Muscle layer of colon (tissue), 2 donors: ENCODE results near the gene ZNF710.
"Not testable (repeated sequence)": the region's sequence is repeated elsewhere in the genome, so short reads cannot be mapped to it uniquely, and the experiment has no call there.

Experiments
- H3K27ac ChIP-seq: one replicate; pipeline ENCODE4 v1.7.0; 2013; ENCODE audit warnings: low read depth, mild to moderate bottlenecking, low read length, moderate library complexity
- H3K27me3 ChIP-seq, 2 donors: one replicate each; pipeline ENCODE4 v1.7.0; 2013; ENCODE audit warnings: low read length in 2 of 2, mild to moderate bottlenecking in 2 of 2; ENCODE audit not compliant: insufficient read depth in 2 of 2, control insufficient read depth in 1 of 2
- H3K36me3 ChIP-seq: one replicate; pipeline ENCODE4 v1.7.0; 2013; ENCODE audit warnings: mild to moderate bottlenecking, low read length; ENCODE audit not compliant: insufficient read depth
- H3K4me1 ChIP-seq: one replicate; pipeline ENCODE4 v1.7.0; 2013; ENCODE audit warnings: mild to moderate bottlenecking, low read length; ENCODE audit not compliant: insufficient read depth
- H3K4me3 ChIP-seq, 2 donors: one replicate each; pipeline ENCODE4 v1.7.0; 2013; ENCODE audit warnings: low read length in 2 of 2, low read depth in 1 of 2, mild to moderate bottlenecking in 1 of 2, moderate library complexity in 1 of 2
- H3K9ac ChIP-seq: one replicate; pipeline ENCODE4 v1.7.0; 2013; ENCODE audit warnings: low read length
- H3K9me3 ChIP-seq: one replicate; pipeline ENCODE4 v1.7.0; 2013; ENCODE audit warnings: mild to moderate bottlenecking, low read length
- donor health status: abdominal sarcoma.
- donor health status: Adenocarcinoma of cecum.

The ZNF710 gene

DNA sequence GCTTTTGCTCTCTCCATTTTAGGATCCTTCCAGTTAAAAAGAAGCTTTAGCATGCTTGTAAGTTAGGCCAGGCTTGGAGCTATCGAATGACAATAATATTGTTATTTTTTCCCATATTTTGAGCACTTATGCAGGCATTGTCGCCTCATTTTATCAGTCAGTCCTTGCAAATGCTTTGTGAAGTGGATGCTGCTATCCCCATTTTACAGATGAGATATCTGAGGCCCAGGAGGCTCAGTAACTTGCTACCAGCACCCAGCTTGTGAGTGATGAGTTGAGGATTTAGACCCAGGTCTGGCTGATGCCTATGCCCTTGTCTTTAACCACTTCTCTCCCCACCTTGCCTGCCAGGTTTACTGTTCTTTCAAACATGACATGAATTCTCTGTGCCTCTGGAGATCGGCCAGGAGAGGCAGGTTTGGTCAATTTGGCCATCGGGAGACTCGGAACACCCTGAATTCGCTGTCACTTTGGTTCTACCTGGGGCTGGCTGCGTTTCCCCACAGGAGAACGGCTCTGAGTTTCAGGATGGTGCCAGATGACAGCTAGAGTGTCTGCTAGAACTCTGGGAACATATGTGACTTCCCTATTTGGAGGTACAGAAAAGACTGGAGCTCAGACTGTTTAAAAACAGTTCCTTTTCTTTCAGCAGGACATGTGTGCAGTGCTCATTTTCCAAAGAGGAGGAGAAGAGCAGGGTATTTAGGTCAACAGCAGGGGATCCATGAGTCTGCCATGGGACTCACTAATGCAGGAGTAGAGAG, 25.5 kb upstream of the ZNF710 start:
- no peak overlapping the region for H3K27ac ChIP-seq
- no peaks in the 10 kb centered on the region for H3K9me3 ChIP-seq
- no peak overlapping the region for H3K4me3 ChIP-seq
- H3K36me3 ChIP-seq, result no peaks in the 10 kb centered on the region
- no peaks in the 10 kb centered on the region for H3K27me3 ChIP-seq
- H3K9ac ChIP-seq, result no peak overlapping the region
- H3K4me1 ChIP-seq, result no peaks in the 10 kb centered on the region

DNA sequence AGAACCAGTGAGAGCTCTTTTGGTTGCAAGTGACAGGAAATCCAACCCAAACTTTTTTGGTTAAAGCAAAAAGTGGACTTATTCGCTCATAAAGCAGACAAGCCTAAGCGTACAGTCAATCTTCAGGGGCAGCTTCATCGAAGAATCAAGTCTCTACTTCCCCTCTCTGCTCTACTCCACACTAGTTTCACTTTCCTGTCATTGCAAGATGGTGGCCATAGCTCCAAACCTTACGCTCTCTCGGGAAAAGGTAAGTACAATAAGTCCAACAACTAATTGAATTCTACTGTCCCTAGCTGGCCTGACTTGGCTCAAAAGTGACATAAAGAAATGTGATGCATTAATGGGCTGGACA, 24.9 kb upstream of the ZNF710 start:
- Histone ChIP-seq H3K4me3 (no peak overlapping the region), H3K36me3 (no peaks in the 10 kb centered on the region), H3K4me1 (no peaks in the 10 kb centered on the region), H3K9me3 (no peaks in the 10 kb centered on the region), H3K27ac (no peak overlapping the region), H3K9ac (no peak overlapping the region), H3K27me3 (no peaks in the 10 kb centered on the region)

DNA sequence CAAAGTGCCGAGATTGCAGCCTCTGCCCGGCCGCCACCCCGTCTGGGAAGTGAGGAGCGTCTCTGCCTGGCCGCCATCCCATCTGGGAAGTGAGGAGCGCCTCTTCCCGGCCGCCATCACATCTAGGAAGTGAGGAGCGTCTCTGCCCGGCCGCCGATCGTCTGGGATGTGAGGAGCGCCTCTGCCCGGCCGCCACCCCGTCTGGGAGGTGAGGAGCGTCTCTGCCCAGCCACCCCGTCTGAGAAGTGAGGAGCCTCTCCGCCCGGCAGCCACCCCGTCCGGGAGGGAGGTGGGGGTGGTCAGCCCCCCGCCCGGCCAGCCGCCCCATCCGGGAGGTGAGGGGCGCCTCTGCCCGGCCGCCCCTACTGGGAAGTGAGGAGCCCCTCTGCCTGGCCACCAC, 23.3 kb upstream of the ZNF710 start:
- not testable (repeated sequence) for H3K36me3 ChIP-seq, H3K9me3 ChIP-seq, H3K4me1 ChIP-seq, H3K27ac ChIP-seq, H3K9ac ChIP-seq, H3K4me3 ChIP-seq, H3K27me3 ChIP-seq

DNA sequence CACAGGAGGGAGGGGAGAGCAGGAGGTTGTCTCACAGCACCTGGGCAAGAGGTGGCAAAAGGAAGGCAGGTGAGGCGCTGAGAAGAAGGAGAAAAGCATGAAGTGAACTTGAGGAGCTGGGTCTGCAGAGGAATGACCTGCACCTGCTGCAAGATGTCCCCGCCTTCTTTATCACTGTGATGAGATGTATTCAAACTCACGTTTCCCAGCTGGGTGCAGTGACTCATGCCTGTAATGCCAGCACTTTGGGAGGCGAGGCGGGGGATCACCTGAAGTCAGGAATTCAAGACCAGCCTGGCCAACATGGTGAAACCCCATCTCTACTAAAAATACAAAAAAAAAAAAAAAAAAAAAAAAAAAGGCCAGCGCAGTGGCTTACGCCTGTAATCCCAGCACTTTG, 22.2 kb upstream of the ZNF710 start:
- no peaks in the 10 kb centered on the region for H3K4me1 ChIP-seq
- no peak overlapping the region for H3K27ac ChIP-seq
- no peak overlapping the region for H3K4me3 ChIP-seq
- no peaks in the 10 kb centered on the region for H3K27me3 ChIP-seq
- H3K9ac ChIP-seq, result no peak overlapping the region
- no peaks in the 10 kb centered on the region for H3K9me3 ChIP-seq
- no peaks in the 10 kb centered on the region for H3K36me3 ChIP-seq

DNA sequence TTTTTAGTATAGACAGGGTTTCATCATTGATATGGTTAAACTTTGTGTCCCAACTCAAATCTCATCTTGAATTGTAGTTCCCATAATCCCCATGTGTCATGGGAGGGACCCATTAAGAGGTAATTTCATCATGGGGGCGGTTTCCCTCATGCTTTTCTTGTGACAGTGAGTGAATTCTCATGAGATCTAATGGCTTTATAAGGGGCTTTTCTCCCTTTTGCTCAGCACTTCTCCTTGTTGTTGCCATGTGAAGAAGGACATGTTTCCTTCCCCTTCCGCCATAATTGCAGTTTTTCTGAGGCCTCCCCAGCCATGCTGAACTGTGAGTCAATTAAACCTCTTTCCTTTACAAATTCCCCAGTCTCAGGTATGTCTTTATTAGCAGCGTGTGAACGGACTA, 20.2 kb upstream of the ZNF710 start:
- Histone ChIP-seq H3K9me3 (peaks cover 6% of the 10 kb centered on the region), H3K36me3 (no peaks in the 10 kb centered on the region), H3K27ac (no peak overlapping the region), H3K4me1 (no peaks in the 10 kb centered on the region), H3K27me3 (no peaks in the 10 kb centered on the region), H3K4me3 (no peak overlapping the region), H3K9ac (no peak overlapping the region)

DNA sequence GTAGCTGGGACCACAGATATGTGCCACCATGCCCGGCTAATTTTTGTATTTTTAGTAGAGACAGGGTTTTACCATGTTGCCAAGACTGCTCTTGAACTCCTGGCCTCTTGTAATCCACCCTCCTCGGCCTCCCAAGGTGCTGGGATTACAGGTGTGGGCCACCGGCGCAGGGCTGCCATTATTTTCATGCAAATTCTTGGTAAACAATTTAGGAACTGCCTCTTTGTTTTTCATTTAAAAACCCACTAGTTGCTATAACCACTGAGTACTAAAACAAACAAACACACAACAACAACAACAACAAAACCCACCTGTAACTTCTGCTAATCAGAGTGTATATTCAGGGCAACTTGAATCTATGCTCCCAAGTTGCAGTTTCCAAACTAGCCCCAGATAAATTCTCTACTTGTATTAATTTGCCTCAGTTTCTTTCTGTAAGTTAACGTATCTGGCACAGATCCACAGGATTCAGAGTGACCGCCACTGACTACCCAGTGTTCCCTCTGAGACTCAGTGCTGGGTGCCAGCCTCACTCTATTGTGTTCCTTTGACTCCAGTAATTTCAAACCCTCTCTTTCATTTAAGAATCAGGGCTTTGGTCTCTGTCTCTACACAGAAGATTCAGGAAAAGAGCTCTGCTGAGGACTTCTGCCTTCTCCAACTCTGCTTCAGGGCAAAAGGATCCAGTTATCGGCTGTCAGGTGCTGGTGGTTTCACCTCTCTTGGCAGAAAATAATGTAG, 18.6 kb upstream of the ZNF710 start:
- Histone ChIP-seq H3K27ac (no peak overlapping the region), H3K4me1 (no peaks in the 10 kb centered on the region), H3K9me3 (peaks cover 6% of the 10 kb centered on the region), H3K27me3 (no peaks in the 10 kb centered on the region), H3K4me3 (no peak overlapping the region), H3K36me3 (no peaks in the 10 kb centered on the region), H3K9ac (no peak overlapping the region)

DNA sequence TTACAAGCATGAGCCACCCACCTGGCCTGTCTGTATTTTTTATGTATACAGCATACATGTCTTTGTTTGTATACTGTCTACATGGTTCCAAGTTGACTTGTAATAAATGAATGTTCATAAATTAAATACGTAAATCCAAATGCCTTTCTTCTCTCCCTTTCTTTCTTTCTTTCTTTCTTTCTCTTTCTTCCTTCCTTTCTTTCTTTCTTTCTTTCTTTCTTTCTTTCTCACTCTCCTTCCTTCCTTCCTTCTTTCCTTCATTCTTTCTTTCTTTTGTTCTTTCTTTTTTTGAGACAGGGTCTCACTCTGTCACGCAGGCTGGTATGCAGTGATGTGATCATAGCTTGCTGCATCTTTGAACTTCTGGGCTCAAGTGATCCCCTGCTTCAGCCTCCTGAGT, 17.1 kb upstream of the ZNF710 start:
- H3K27ac ChIP-seq, result no peak overlapping the region
- H3K27me3 ChIP-seq, result no peaks in the 10 kb centered on the region
- peaks cover 6% of the 10 kb centered on the region for H3K9me3 ChIP-seq
- H3K4me3 ChIP-seq, result no peak overlapping the region
- no peaks in the 10 kb centered on the region for H3K4me1 ChIP-seq
- no peaks in the 10 kb centered on the region for H3K36me3 ChIP-seq
- H3K9ac ChIP-seq, result no peak overlapping the region

DNA sequence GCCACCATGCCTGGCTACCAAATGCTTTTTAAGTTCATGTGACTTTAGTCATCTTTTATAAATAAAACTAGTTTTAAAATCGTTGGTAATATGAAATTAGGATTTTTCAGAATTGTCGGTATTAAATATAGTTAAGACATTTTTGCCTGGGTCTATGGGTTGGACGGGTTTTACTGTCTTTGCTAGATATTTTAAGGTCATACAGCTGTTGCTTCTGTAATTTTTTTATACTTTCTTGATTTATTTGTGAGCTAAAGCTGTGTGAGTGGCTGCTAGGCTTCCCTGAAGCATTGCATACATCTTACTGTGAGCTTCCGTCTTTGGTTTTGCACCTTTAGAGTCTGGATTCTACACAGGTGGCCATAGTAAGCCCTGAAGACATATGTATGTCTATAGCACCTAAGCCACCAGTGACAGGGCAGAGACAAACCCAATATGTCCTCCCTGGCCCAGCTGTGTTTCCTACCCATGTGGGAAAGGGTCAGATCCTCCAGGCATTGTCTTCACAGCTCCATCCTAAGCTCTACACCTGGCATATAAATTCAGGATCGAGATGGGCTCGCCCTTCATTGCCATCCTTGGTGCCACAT, 16.6 kb upstream of the ZNF710 start:
- Histone ChIP-seq H3K27ac (no peak overlapping the region), H3K9ac (no peak overlapping the region), H3K4me3 (no peak overlapping the region), H3K9me3 (peaks cover 6% of the 10 kb centered on the region), H3K4me1 (no peaks in the 10 kb centered on the region), H3K27me3 (no peaks in the 10 kb centered on the region), H3K36me3 (no peaks in the 10 kb centered on the region)

DNA sequence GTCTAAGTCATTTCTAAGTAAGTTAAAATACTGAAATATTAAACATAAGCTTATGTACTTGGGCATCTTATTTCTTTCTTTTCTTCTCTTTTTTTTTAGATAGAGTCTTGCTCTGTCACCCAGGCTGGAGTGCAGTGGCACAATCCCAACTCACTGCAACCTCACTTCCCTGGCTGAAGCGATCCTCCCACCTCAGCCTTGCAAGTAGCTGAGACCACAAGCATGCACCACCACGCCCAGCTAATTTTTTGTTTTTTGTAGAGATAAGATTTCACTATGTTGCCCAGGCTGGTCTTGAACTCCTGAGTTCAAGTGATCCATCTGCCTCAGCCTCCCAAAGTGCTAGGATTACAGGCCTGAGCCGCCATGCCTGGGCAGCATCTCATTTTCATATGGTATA, 16.0 kb upstream of the ZNF710 start:
- H3K27me3 ChIP-seq, result no peaks in the 10 kb centered on the region
- no peaks in the 10 kb centered on the region for H3K4me1 ChIP-seq
- no peak overlapping the region for H3K4me3 ChIP-seq
- peaks cover 6% of the 10 kb centered on the region for H3K9me3 ChIP-seq
- no peak overlapping the region for H3K27ac ChIP-seq
- H3K9ac ChIP-seq, result no peak overlapping the region
- no peaks in the 10 kb centered on the region for H3K36me3 ChIP-seq

DNA sequence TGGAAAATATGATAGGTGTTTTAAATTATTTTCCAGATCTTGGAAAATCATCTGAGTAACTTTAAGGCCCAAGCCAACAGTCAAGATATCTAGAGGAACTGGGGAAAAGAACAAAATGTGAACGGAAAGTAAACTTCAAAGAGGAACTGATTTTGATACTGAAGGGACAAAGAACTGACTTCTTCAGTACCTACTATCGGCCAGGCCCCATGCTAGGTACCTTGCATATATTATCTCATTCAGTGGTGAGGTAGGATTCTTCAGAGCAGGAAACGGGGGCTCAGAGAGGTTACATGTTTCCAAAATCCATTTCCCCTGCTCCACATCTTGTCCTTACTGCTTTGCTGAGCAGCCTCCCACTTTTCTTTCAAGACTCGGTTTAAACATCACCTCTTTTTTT, 9.8 kb upstream of the ZNF710 start:
- Histone ChIP-seq H3K4me1 (no peaks in the 10 kb centered on the region), H3K9me3 (no peaks in the 10 kb centered on the region), H3K36me3 (no peaks in the 10 kb centered on the region), H3K4me3 (no peak overlapping the region), H3K27me3 (no peaks in the 10 kb centered on the region), H3K27ac (no peak overlapping the region), H3K9ac (no peak overlapping the region)

DNA sequence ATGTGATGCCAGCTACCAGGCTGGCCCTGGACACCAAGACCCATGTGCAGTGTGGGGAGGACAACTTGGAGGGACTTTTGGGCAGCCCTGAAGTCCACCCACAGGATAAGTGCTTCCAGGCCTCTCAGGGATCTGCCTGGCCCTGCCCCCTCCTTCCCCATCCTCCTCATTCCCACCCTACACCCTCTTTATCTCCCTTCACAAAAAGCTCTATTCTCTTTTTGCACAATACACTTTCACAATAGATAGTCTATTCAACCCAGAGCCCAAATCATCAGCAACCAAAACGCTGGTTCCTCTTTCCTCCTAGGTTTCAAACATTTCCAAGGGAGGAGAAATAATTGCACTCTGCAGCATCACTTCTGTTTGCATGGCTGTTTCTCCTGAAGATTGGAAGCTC, 7.8 kb upstream of the ZNF710 start:
- Histone ChIP-seq H3K36me3 (no peaks in the 10 kb centered on the region), H3K4me1 (no peaks in the 10 kb centered on the region), H3K9me3 (no peaks in the 10 kb centered on the region), H3K27me3 (no peaks in the 10 kb centered on the region), H3K4me3 (no peak overlapping the region), H3K9ac (no peak overlapping the region), H3K27ac (no peak overlapping the region)

DNA sequence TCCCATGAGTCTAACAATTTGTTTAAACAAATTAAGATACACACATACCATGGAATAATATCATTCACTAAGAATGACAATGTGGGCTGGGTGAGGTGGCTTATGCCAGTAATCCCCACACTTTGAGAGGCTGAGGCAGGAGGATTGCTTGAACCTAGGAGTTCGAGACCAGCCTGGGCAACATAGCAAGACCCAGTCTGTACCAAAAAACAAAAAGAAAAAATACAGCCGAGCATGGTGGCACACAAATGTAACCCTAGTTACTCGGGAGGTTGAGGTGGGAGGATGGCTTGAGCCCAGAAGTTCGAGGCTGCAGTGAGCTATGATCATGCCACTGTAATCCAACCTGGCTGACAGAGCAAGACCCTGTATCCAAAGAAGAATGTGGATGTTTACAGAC, 4.0 kb upstream of the ZNF710 start:
- Histone ChIP-seq H3K9ac (no peak overlapping the region), H3K36me3 (no peaks in the 10 kb centered on the region), H3K27ac (no peak overlapping the region)

More for the DNA sequence above, 4.0 kb upstream of the ZNF710 start:
- Histone ChIP-seq H3K4me3 (no peak overlapping the region), H3K4me1 (no peaks in the 10 kb centered on the region), H3K27me3 (no peaks in the 10 kb centered on the region), H3K9me3 (no peaks in the 10 kb centered on the region)
